GM21528 (cell line): ENCODE measurements around the gene PNLIP.

Experiments used
- ATAC-seq: cut with Tn5 transposase; IDR thresholded peaks from one replicate; pipeline ENCODE4 v1.9.1; 2021; ENCODE audit warnings: mild to moderate bottlenecking, moderate library complexity; ENCODE audit not compliant: unreplicated experiment, low FRiP score

The PNLIP gene

GRCh38 chr10:116567335-116567734, 21.6 kb downstream of the PNLIP start:
- no peak for ATAC-seq

GRCh38 chr10:116574797-116575196, 29.1 kb downstream of the PNLIP start:
- ATAC-seq, result no peak

GRCh38 chr10:116587878-116588591, 42.3 kb downstream of the PNLIP start:
- no peak for ATAC-seq

- ATAC-seq, result no peak
Measured at GRCh38 chr10:116588995-116589394, 43.3 kb downstream of the PNLIP start.

- ATAC-seq, result no peak
Measured at GRCh38 chr10:116589926-116590325, 44.2 kb downstream of the PNLIP start.

GRCh38 chr10:116590590-116591444, 45.1 kb downstream of the PNLIP start, which contains the start of gene PNLIPRP1:
TSS of gene PNLIPRP1 (plus strand) at chr10:116590959. CDS start at chr10:116591130, 171 bp downstream.
- no peak for ATAC-seq

GRCh38 chr10:116593139-116593740, 47.5 kb downstream of the PNLIP start:
- ATAC-seq, result no peak

- no peak for ATAC-seq
Measured at GRCh38 chr10:116594525-116595035, 48.8 kb downstream of the PNLIP start.

- ATAC-seq, result no peak
Measured at GRCh38 chr10:116596062-116596461, 50.3 kb downstream of the PNLIP start.

- no peak for ATAC-seq
Measured at GRCh38 chr10:116597543-116597942, 51.8 kb downstream of the PNLIP start.

GRCh38 chr10:116598329-116598728, 52.6 kb downstream of the PNLIP start:
- ATAC-seq, result no peak

- ATAC-seq, result no peak
Measured at GRCh38 chr10:116599991-116600390, 54.3 kb downstream of the PNLIP start.

- no peak for ATAC-seq
Measured at GRCh38 chr10:116602648-116603400, 57.1 kb downstream of the PNLIP start.

- no peak for ATAC-seq
Measured at GRCh38 chr10:116606061-116606483, 60.3 kb downstream of the PNLIP start.

GRCh38 chr10:116607336-116607735, 61.6 kb downstream of the PNLIP start:
- no peak for ATAC-seq

- ATAC-seq, result no peak
Measured at GRCh38 chr10:116608686-116609594, 63.2 kb downstream of the PNLIP start.

GRCh38 chr10:116610443-116611152, 64.9 kb downstream of the PNLIP start:
- no peak for ATAC-seq

GRCh38 chr10:116611153-116611545, 65.4 kb downstream of the PNLIP start:
- no peak for ATAC-seq
